Gastroesophageal sphincter (tissue), 4 donors: Measurements from ENCODE around the gene SLC29A3. TPM values are rescaled to one million over a fixed set of nuclear protein-coding genes. Genes with fewer than 3 reads are reported as not detected.

ENCODE experiments used
- ATAC-seq: fragments of 150-250 bp; one replicate; pipeline ENCODE4 v1.9.1; 2016; ENCODE audit warnings: mild to moderate bottlenecking, moderate library complexity
- H3K27ac ChIP-seq, 4 donors: fragments of 200-600 bp; sonication (generic) in 3 of 4; 1 replicate in 3 of 4; 2 replicates in 1 of 4; pipeline ENCODE4 v1.5.1; 2016 to 2019
- H3K27me3 ChIP-seq: fragments of 200-600 bp; sonication (generic); one replicate; pipeline ENCODE4 v1.5.1; 2019
- H3K36me3 ChIP-seq, 2 donors: fragments of 200-600 bp; sonication (generic); one replicate each; pipeline ENCODE4 v1.5.1; 2019; ENCODE audit warnings: control low read depth in 1 of 2
- H3K4me1 ChIP-seq, 3 donors: fragments of 200-600 bp; sonication (generic); 1 replicate in 2 of 3; 2 replicates in 1 of 3; pipeline ENCODE4 v1.5.1; 2016 to 2019; ENCODE audit warnings: control low read depth in 2 of 3
- H3K4me3 ChIP-seq, 2 donors: fragments of 200-600 bp; sonication (generic); one replicate each; pipeline ENCODE4 v1.5.1; 2019; ENCODE audit warnings: mild to moderate bottlenecking in 1 of 2, moderate library complexity in 1 of 2
- H3K9me3 ChIP-seq, 3 donors: fragments of 200-600 bp; sonication (generic); one replicate each; pipeline ENCODE4 v1.5.1; 2017 to 2019; ENCODE audit warnings: control low read depth in 2 of 3
- CTCF ChIP-seq, 4 experiments: fragments of 200-600 bp in 2 of 4; fragments of 450-650 bp in 2 of 4; sonication (generic) in 1 of 4; IDR thresholded peaks; one replicate each; pipeline ENCODE4 v1.5.1; 2017 to 2019; ENCODE audit warnings: antibody characterized with exemption in 4 of 4, mild to moderate bottlenecking in 2 of 4, moderate library complexity in 2 of 4
- EP300 ChIP-seq: sonication (generic); formaldehyde crosslinking; IDR thresholded peaks from one replicate; pipeline ENCODE4 v1.6.1; 2017; ENCODE audit warnings: antibody characterized with exemption, mild to moderate bottlenecking
- POLR2A ChIP-seq, 2 donors: fragments of 450-650 bp; IDR thresholded peaks; one replicate each; pipeline ENCODE4 v1.6.1; 2017; ENCODE audit warnings: antibody characterized with exemption in 2 of 2, mild to moderate bottlenecking in 2 of 2, moderate library complexity in 1 of 2
- POLR2AphosphoS5 ChIP-seq: sonication (generic); formaldehyde crosslinking; IDR thresholded peaks from one replicate; pipeline ENCODE4 v1.6.1; 2017; ENCODE audit warnings: antibody characterized with exemption
- WGBS, 2 donors: methylation state at CpG; one replicate each; pipeline ENCODE4 v1.1.5; 2018; ENCODE audit warnings: low coverage in 1 of 2; 5-methylcytosine and 5-hydroxymethylcytosine counted together
- total RNA-seq, 4 donors: library from RNA; depleted of rRNA; stranded (reverse); fragments of >200 nt; gene quantifications; one replicate each; pipeline ENCODE4 v1.1.0, GENCODE V29; 2016

The SLC29A3 gene
- total RNA-seq, 4 donors from 2014 or later: 3.3 to 9.8 (median 4.9) TPM

- no peak overlapping the region for H3K27ac ChIP-seq
- no peaks in the 10 kb centered on the region for H3K4me1 ChIP-seq
- H3K36me3 ChIP-seq: peaks cover 0 to under 1% of the 10 kb centered on the region in 2 donors
- 90% methylated on average over 2 of the region's 3 CpGs; no CpG with 5 or more reads in 1 of the 2 donors for WGBS, 2 donors
- no peaks in the 10 kb centered on the region for H3K9me3 ChIP-seq
- TF ChIP-seq POLR2AphosphoS5 (no peak), EP300 (no peak), POLR2A (IDR thresholded peaks at IDR 0.05) (no peak), CTCF (IDR thresholded peaks at IDR 0.05) (no peak)
- H3K27me3 ChIP-seq: peaks cover 6% of the 10 kb centered on the region
- H3K4me3 ChIP-seq: no peak overlapping the region
- ATAC-seq: no peak
Observed at GRCh38 chr10:71370031-71370430, 51.0 kb downstream of the SLC29A3 start.

GRCh38 chr10:71371750-71372166, 52.7 kb downstream of the SLC29A3 start:
- Histone ChIP-seq H3K4me1 (peaks cover 0 to 10% (median under 1%) of the 10 kb centered on the region in 3 donors), H3K4me3 (no peak overlapping the region), H3K27ac (peak overlapping the region in 1 of 4 donors; percentile 2), H3K9me3 (no peaks in the 10 kb centered on the region), H3K27me3 (peaks cover 6% of the 10 kb centered on the region), H3K36me3 (no peaks in the 10 kb centered on the region)
- WGBS, 2 donors: 20 to 72% methylated on average over 2 to 3 of the region's 6 CpGs
- TF ChIP-seq EP300: no peak
- no peak for TF ChIP-seq CTCF (IDR thresholded peaks at IDR 0.05)
- TF ChIP-seq POLR2AphosphoS5: no peak
- TF ChIP-seq POLR2A (IDR thresholded peaks at IDR 0.05): no peak
- peak; percentile 29 for ATAC-seq

GRCh38 chr10:71372882-71373495, 53.9 kb downstream of the SLC29A3 start:
- 59 to 80% methylated on average over 2 to 3 of the region's 10 CpGs for WGBS, 2 donors
- H3K27me3 ChIP-seq: peaks cover 6% of the 10 kb centered on the region
- no peak overlapping the region for H3K4me3 ChIP-seq
- H3K36me3 ChIP-seq: no peaks in the 10 kb centered on the region
- ATAC-seq: no peak
- no peak for TF ChIP-seq POLR2AphosphoS5
- no peak for TF ChIP-seq POLR2A (IDR thresholded peaks at IDR 0.05)
- TF ChIP-seq CTCF (IDR thresholded peaks at IDR 0.05): no peak
- no peak for TF ChIP-seq EP300
- H3K4me1 ChIP-seq: peaks cover 0 to 22% (median 4%) of the 10 kb centered on the region in 3 donors
- H3K9me3 ChIP-seq: no peaks in the 10 kb centered on the region
- H3K27ac ChIP-seq: no peak overlapping the region

- peaks cover 0 to 25% (median 4%) of the 10 kb centered on the region in 3 donors for H3K4me1 ChIP-seq
- peaks cover 6% of the 10 kb centered on the region for H3K27me3 ChIP-seq
- ATAC-seq: no peak
- H3K36me3 ChIP-seq: no peaks in the 10 kb centered on the region
- no peak overlapping the region for H3K27ac ChIP-seq
- no peak for TF ChIP-seq POLR2AphosphoS5
- TF ChIP-seq EP300: no peak
- no peak for TF ChIP-seq CTCF (IDR thresholded peaks at IDR 0.05)
- no peak for TF ChIP-seq POLR2A (IDR thresholded peaks at IDR 0.05)
- no peak overlapping the region for H3K4me3 ChIP-seq
- 84 to 89% methylated on average over 5 to 6 of the region's 11 CpGs for WGBS, 2 donors
- no peaks in the 10 kb centered on the region for H3K9me3 ChIP-seq
Observed at GRCh38 chr10:71374481-71375233, 55.6 kb downstream of the SLC29A3 start.

GRCh38 chr10:71375952-71376351, 56.9 kb downstream of the SLC29A3 start:
- WGBS, 2 donors: 61 to 62% methylated on average over 3 of the region's 3 CpGs
- no peak overlapping the region for H3K4me3 ChIP-seq
- TF ChIP-seq POLR2A (IDR thresholded peaks at IDR 0.05) (no peak), POLR2AphosphoS5 (no peak), EP300 (no peak), CTCF (IDR thresholded peaks at IDR 0.05) (no peak)
- no peaks in the 10 kb centered on the region for H3K27me3 ChIP-seq
- H3K9me3 ChIP-seq: no peaks in the 10 kb centered on the region
- H3K36me3 ChIP-seq: no peaks in the 10 kb centered on the region
- no peak overlapping the region for H3K27ac ChIP-seq
- H3K4me1 ChIP-seq: peaks cover 0 to 25% (median 4%) of the 10 kb centered on the region in 3 donors
- no peak for ATAC-seq
